Fibroblast of lung (primary cell): ENCODE results near the gene NKD2. TPM values are rescaled to one million over a fixed set of nuclear protein-coding genes. Genes with fewer than 3 reads are reported as not detected.

Experiments used
- DNase-seq, 2 donors: peaks; one replicate each; pipeline versions ENCODE4 v3.0.0 to v3.0.0-alpha.2; 2010; ENCODE audit warnings: low read depth in 2 of 2
- H2AFZ ChIP-seq: 2 replicates; pipeline ENCODE4 v1.5.1; 2012; ENCODE audit warnings: low read length, control low read depth, inconsistent platforms
- H3K27ac ChIP-seq: 2 replicates; pipeline ENCODE4 v1.5.1; 2011; ENCODE audit warnings: low read length, control low read depth; ENCODE audit not compliant: insufficient read depth
- H3K27me3 ChIP-seq: 2 replicates; pipeline ENCODE4 v1.5.1; 2011; ENCODE audit warnings: mild to moderate bottlenecking, low read length; ENCODE audit not compliant: control insufficient read depth, insufficient read depth
- H3K36me3 ChIP-seq: 2 replicates; pipeline ENCODE4 v1.5.1; 2011; ENCODE audit warnings: low read length; ENCODE audit not compliant: control insufficient read depth, insufficient read depth
- H3K4me1 ChIP-seq: 2 replicates; pipeline ENCODE4 v1.5.1; 2011; ENCODE audit warnings: low read length; ENCODE audit not compliant: control insufficient read depth, insufficient read depth; ENCODE audit errors: extremely low read depth
- H3K4me2 ChIP-seq: 2 replicates; pipeline ENCODE4 v1.5.1; 2011; ENCODE audit warnings: low read length, control low read depth; ENCODE audit not compliant: insufficient read depth; ENCODE audit errors: extremely low read depth
- H3K4me3 ChIP-seq, 4 experiments: fragments of 200-600 bp in 1 of 4; sonication (generic) in 1 of 4; replicated peaks in 1 of 4; 2 replicates each; pipeline ENCODE4 v1.5.1; 2011 to 2016; ENCODE audit warnings: low read length in 4 of 4, low read depth in 3 of 4, mild to moderate bottlenecking in 3 of 4, control low read depth in 2 of 4, inconsistent platforms in 1 of 4, mixed read lengths in 1 of 4; ENCODE audit not compliant: insufficient read depth in 1 of 4; ENCODE audit errors: control extremely low read depth in 1 of 4
- H3K79me2 ChIP-seq: 2 replicates; pipeline ENCODE4 v1.5.1; 2012; ENCODE audit warnings: mild to moderate bottlenecking, low read length, inconsistent platforms; ENCODE audit not compliant: control insufficient read depth, insufficient read depth
- H3K9ac ChIP-seq: 2 replicates; pipeline ENCODE4 v1.5.1; 2011; ENCODE audit warnings: mild to moderate bottlenecking, low read length, control low read depth; ENCODE audit not compliant: insufficient read depth
- H3K9me3 ChIP-seq: 2 replicates; pipeline ENCODE4 v1.5.1; 2012; ENCODE audit warnings: low read depth, low read length; ENCODE audit not compliant: control insufficient read depth, insufficient read depth
- H4K20me1 ChIP-seq: 2 replicates; pipeline ENCODE4 v1.5.1; 2011; ENCODE audit warnings: low read length; ENCODE audit not compliant: control insufficient read depth, insufficient read depth; ENCODE audit errors: extremely low read depth
- EZH2 ChIP-seq: IDR thresholded peaks from 2 replicates; pipeline ENCODE4 v1.5.1; 2012; ENCODE audit warnings: low read length, control low read depth, mild to moderate bottlenecking; ENCODE audit errors: missing control alignments
- polyA plus RNA-seq, 2 donors: library from polyadenylated mRNA; depleted of rRNA in 1 of 2; stranded (reverse) in 1 of 2; unstranded in 1 of 2; fragments of >200 nt; gene quantifications; 2 replicates each; pipeline ENCODE4 v1.2.1, GENCODE V29; 2011 to 2012; ENCODE audit warnings: missing spikeins in 1 of 2
- total RNA-seq: library from RNA; depleted of rRNA; stranded (reverse); fragments of >200 nt; gene quantifications from 2 replicates; pipeline ENCODE4 v1.2.1, GENCODE V29; 2014
- TF ChIP-seq, protein P1 (sequence below), 2 donors: IDR thresholded peaks in 1 of 2; conservative IDR thresholded peaks in 1 of 2; 1 replicate in 1 of 2; 2 replicates in 1 of 2; pipeline ENCODE4 v1.5.1; 2011 to 2012; ENCODE audit warnings: low read length in 2 of 2, control low read depth in 1 of 2, inconsistent platforms in 1 of 2, low read depth in 1 of 2, mild to moderate bottlenecking in 1 of 2

The NKD2 gene
- total and polyA plus RNA-seq, 2 donors (not counting 1 experiment from before 2014, with no cell fraction given), result under 0.01 TPM; not detected in 1

DNA sequence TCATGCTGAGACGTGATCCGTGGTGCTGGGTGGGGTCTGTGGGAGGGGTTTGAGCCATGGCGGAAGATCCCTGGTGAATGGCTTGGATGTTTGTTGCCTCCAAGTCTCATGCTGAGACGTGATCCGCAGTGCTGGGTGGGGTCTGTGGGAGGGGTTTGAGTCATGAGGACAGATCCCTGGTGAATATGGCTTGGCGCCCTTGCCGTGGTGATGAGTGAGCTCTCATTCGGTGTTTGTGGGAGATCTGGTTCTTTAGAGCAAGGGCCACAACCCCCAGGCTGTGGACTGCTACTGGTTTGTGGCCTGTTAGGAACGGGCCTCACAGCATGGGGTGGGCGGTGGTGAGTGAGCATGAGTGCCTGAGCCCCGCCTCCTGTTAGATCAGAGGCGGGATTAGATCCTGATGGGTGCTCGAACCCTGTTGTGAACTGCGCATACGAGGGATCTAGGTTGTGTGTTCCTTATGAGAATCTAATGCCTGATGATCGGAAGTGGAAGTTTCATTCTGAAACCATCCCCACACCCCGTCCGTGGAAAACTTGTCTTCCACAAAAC is 31.2 kb downstream of the NKD2 start:
- Histone ChIP-seq H4K20me1 (no peaks in the 10 kb centered on the region), H3K9me3 (no peaks in the 10 kb centered on the region), H3K4me3 (no peak overlapping the region), H3K4me2 (no peak overlapping the region), H2AFZ (no peak overlapping the region), H3K79me2 (no peaks in the 10 kb centered on the region), H3K27me3 (no peaks in the 10 kb centered on the region), H3K9ac (no peak overlapping the region), H3K36me3 (no peaks in the 10 kb centered on the region), H3K4me1 (no peaks in the 10 kb centered on the region), H3K27ac (no peak overlapping the region)
- TF ChIP-seq EZH2, result no peak
- TF ChIP-seq, protein P1, sequence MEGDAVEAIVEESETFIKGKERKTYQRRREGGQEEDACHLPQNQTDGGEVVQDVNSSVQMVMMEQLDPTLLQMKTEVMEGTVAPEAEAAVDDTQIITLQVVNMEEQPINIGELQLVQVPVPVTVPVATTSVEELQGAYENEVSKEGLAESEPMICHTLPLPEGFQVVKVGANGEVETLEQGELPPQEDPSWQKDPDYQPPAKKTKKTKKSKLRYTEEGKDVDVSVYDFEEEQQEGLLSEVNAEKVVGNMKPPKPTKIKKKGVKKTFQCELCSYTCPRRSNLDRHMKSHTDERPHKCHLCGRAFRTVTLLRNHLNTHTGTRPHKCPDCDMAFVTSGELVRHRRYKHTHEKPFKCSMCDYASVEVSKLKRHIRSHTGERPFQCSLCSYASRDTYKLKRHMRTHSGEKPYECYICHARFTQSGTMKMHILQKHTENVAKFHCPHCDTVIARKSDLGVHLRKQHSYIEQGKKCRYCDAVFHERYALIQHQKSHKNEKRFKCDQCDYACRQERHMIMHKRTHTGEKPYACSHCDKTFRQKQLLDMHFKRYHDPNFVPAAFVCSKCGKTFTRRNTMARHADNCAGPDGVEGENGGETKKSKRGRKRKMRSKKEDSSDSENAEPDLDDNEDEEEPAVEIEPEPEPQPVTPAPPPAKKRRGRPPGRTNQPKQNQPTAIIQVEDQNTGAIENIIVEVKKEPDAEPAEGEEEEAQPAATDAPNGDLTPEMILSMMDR (conservative IDR thresholded peaks at IDR 0.05 in 1 of 2, IDR thresholded peaks at IDR 0.05 in 1 of 2; ENCODE audit: low read depth in 1 of 2, low read length in 2 of 2), result no peak
- DNase-seq, result no peak

DNA sequence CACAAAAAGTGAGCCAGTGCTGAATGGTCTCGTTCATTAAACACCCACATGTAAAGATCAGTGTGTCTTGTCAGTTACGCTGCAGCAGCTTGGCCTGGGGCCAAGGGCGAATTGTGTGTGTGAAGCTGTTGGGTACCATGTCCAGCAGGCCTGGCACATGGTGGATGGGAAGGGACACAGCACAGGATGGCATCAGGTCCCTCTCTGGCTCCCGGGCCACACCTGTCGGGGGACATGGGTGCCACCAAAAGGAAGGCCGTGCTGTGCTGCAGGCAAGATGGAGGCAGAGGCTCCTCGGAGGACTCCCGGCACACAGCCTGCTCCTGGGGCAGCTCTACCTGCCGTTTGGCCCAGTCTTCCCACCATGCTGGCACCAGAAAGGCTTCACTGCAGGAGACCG is 32.0 kb downstream of the NKD2 start:
- no peak overlapping the region for H3K4me2 ChIP-seq
- H4K20me1 ChIP-seq, result no peaks in the 10 kb centered on the region
- H3K9me3 ChIP-seq, result no peaks in the 10 kb centered on the region
- no peaks in the 10 kb centered on the region for H3K79me2 ChIP-seq
- DNase-seq, result no peak
- no peaks in the 10 kb centered on the region for H3K36me3 ChIP-seq
- no peak overlapping the region for H3K4me3 ChIP-seq
- no peak overlapping the region for H3K27ac ChIP-seq
- no peak overlapping the region for H2AFZ ChIP-seq
- H3K27me3 ChIP-seq, result no peaks in the 10 kb centered on the region
- H3K9ac ChIP-seq, result no peak overlapping the region
- TF ChIP-seq, protein P1 (conservative IDR thresholded peaks at IDR 0.05 in 1 of 2, IDR thresholded peaks at IDR 0.05 in 1 of 2; ENCODE audit: low read depth in 1 of 2, low read length in 2 of 2), result no peak
- no peak for TF ChIP-seq EZH2
- no peaks in the 10 kb centered on the region for H3K4me1 ChIP-seq

DNA sequence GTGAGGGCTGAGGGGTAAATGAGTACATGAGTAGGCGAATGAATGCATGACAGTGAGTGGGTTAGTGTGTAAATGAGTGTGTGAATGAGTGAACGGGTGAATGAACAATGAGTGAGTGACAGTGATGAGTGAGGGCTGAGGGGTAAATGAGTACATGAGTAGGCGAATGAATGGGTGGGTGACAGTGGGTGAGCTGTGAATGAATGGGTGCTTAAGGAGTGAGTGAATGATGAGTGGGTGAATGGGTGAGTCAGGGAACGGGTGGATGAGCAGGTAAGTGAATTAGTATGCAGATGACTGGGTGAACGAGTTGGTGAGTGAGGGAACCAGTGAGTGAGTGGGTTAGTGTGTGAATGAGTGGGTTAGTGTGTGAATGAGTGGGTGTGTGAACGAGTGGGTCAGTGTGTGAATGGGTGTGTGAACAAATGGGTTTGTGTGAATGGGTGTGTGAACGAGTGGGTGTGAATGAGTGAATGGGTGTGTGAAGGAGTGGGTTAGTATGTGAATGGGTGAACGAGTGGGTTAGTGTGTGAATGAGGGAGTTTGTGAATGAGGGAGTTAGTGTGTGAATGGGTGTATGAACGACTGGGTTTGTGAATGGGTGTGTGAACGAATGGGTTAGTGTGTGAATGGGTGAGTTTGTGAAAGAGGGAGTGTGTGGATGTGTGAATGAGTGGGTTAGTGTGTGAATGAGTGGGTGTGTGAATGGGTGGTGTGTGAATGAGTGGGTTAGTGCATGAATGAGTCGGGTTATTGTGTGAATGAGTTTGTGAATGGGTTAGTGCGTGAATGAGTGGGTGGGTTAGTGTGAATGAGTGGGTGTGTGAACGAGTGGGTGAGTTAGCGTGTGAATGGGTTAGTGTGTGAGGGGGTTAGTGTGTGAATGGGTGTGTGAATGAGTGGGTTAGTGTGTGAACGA is 32.9 kb downstream of the NKD2 start:
- Histone ChIP-seq H3K4me1 (no peaks in the 10 kb centered on the region), H2AFZ (no peak overlapping the region), H3K36me3 (no peaks in the 10 kb centered on the region), H3K27ac (no peak overlapping the region), H3K9ac (no peak overlapping the region), H4K20me1 (no peaks in the 10 kb centered on the region), H3K4me3 (no peak overlapping the region), H3K27me3 (no peaks in the 10 kb centered on the region), H3K79me2 (no peaks in the 10 kb centered on the region), H3K4me2 (no peak overlapping the region), H3K9me3 (no peaks in the 10 kb centered on the region)
- TF ChIP-seq EZH2, result no peak
- TF ChIP-seq, protein P1 (conservative IDR thresholded peaks at IDR 0.05 in 1 of 2, IDR thresholded peaks at IDR 0.05 in 1 of 2; ENCODE audit: low read depth in 1 of 2, low read length in 2 of 2), result no peak
- no peak for DNase-seq
